Stimulated activated CD4-positive, alpha-beta T cell treated with anti-CD3 and anti-CD28 coated beads, TNF-alpha, amount 100 ng/mL, for 48 hours (primary cell): Measurements from ENCODE around the gene PPP1R16B.
"Not testable (repeated sequence)": the region's sequence is repeated elsewhere in the genome, so short reads cannot be mapped to it uniquely, and the experiment has no call there.

Experiments used
- DNase-seq, 3 donors: peaks; one replicate each; pipeline ENCODE4 v3.0.0-alpha.2; 2020; ENCODE audit warnings: low read depth in 3 of 3

The PPP1R16B gene

GRCh38 chr20:38932457-38933120 lies 127.1 kb downstream of the PPP1R16B start:
- no peak for DNase-seq

GRCh38 chr20:38934530-38934929 lies 129.0 kb downstream of the PPP1R16B start:
- no peak for DNase-seq

- DNase-seq: no peak
Observed at GRCh38 chr20:38935285-38935684, 129.8 kb downstream of the PPP1R16B start.

GRCh38 chr20:38935967-38936407 lies 130.5 kb downstream of the PPP1R16B start:
- DNase-seq: no peak

- no peak for DNase-seq
Observed at GRCh38 chr20:38937000-38937399, 131.5 kb downstream of the PPP1R16B start.

GRCh38 chr20:38937978-38938473 lies 132.5 kb downstream of the PPP1R16B start:
- DNase-seq: no peak

- DNase-seq: no peak
Observed at GRCh38 chr20:38939686-38940085, 134.2 kb downstream of the PPP1R16B start.

GRCh38 chr20:38940644-38941043 lies 135.1 kb downstream of the PPP1R16B start:
- no peak for DNase-seq

GRCh38 chr20:38941726-38942389 lies 136.4 kb downstream of the PPP1R16B start:
- no peak for DNase-seq

GRCh38 chr20:38945012-38945411 lies 139.5 kb downstream of the PPP1R16B start:
- no peak for DNase-seq

GRCh38 chr20:38946836-38947235 lies 141.3 kb downstream of the PPP1R16B start:
- DNase-seq: no peak

- no peak for DNase-seq
Observed at GRCh38 chr20:38947931-38948362, 142.4 kb downstream of the PPP1R16B start.

- DNase-seq: no peak
Observed at GRCh38 chr20:38950254-38950653, 144.8 kb downstream of the PPP1R16B start.

- no peak for DNase-seq
Observed at GRCh38 chr20:38951611-38952010, 146.1 kb downstream of the PPP1R16B start.

- DNase-seq: no peak
Observed at GRCh38 chr20:38952153-38952552, 146.7 kb downstream of the PPP1R16B start.

- no peak for DNase-seq
Observed at GRCh38 chr20:38953630-38954340, 148.3 kb downstream of the PPP1R16B start.

GRCh38 chr20:38957235-38957876 lies 151.9 kb downstream of the PPP1R16B start:
- DNase-seq: no peak

GRCh38 chr20:38957915-38958485 lies 152.5 kb downstream of the PPP1R16B start:
- no peak for DNase-seq

GRCh38 chr20:38960187-38960687 lies 154.7 kb downstream of the PPP1R16B start:
- DNase-seq: not testable (repeated sequence)

GRCh38 chr20:38961530-38962043 lies 156.1 kb downstream of the PPP1R16B start:
- DNase-seq: peak in 1 of 3 donors; percentile 5
